Hematopoietic multipotent progenitor cell (in vitro differentiated cells): ENCODE measurements around the gene NIF3L1. TPM values are rescaled to one million over a fixed set of nuclear protein-coding genes. Genes with fewer than 3 reads are reported as not detected.

Experiments used
- small RNA-seq: library from RNA; depleted of rRNA; stranded (forward); fragments of <200 nt; gene quantifications from one replicate; pipeline ENCODE3, GENCODE V24; 2012
- total RNA-seq: library from RNA; depleted of rRNA; stranded (reverse); fragments of >200 nt; gene quantifications from one replicate; pipeline ENCODE4 v1.2.3, GENCODE V29; 2012

NIF3L1 gene
- total RNA-seq, 1 donor = 19.7 TPM

Small RNA genes lying within 50 kb of the gene (small RNA-seq; reads per million reads assigned to genes)
- gene RF00019 (not detected), gene RNA5SP115 (not detected), gene RNU6-312P (not detected), gene RNU6-762P (not detected)

Other genes with a start within 250 kb of the NIF3L1 start
- gene BZW1, start 77.5 kb upstream of the NIF3L1 start, total RNA-seq = 135 TPM
- gene CLK1, start 24.7 kb upstream of the NIF3L1 start, total RNA-seq = 84.8 TPM
- 43.1 TPM for gene PPIL3, start 294 bp upstream of the NIF3L1 start, total RNA-seq
- 7.5 TPM for gene ORC2, start 74.3 kb downstream of the NIF3L1 start, total RNA-seq
- gene HYCC2, start 182.3 kb downstream of the NIF3L1 start, total RNA-seq = 8.3 TPM
- 10.2 TPM for gene NDUFB3, start 182.6 kb downstream of the NIF3L1 start, total RNA-seq
- 118 TPM for gene CFLAR, start 226.8 kb downstream of the NIF3L1 start, total RNA-seq